ENCODE measurements around the gene CLIC6.

Gene CLIC6

DNA sequence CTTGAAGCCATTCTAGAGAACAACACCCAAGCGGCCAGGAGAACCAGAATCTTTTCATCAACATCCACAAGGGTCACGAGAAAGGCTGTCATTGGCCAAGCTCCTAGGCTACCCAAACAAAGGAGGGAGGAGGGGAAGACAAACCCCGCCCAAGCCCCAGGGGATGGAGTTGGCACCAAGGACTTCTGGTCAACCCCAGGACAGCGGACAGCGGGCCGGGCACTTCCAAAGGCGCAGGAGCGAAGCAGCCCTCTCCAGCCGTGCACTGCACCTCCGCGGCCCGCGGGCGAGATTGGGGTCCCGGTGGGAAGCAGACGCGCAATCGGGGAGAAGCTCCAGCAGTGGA, at the start of gene CLIC6:
TSS of gene CLIC6 (plus strand) at position 192 of the 346 bp plus-strand sequence. CDS start 395 bp downstream, outside the sequence.
- FAIRE-seq, result no peak

DNA sequence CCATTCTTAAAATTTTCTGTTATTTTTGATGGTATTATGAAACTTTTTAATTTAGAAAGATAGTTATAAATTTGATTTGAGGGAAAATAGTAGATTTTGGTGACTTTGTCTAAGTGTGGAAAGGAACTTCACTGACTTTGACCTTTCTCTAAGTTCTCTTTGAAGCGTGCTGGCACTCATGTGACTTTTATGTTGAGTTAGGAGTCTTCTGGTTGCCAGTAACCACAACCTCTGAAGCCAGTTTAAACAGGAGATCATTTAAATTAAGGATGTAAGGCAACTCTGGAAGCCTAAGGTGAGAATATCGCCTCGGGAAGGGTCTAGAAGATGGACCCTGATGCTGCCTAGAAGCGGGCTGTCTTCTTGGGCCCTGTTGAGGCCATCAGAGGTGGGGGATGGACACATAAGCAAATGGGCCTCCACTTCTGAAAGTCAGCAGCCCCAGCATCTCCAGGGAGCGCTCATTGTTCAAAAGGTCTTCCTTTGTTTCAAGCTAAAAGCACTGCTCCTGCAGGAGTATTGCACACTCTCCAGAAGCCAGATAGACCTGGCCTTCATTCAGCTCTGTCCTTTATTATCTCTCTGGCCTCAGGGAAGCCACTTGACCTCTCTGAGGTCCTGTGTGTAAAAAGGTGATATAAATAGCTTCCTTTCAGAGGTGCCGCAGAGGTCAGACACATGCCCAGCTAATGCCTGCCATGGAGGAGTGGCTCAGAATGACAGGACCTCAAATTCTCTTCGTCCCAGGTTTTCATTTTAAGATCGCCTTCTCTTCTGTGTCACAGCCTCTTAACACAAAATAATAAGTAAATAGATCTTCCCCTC, 48.7 kb upstream of the CLIC6 start:
- DNase-seq (ENCODE audit: low spot score) (no peak), FAIRE-seq (no peak)

More for the DNA sequence above, at the start of gene CLIC6:
- DNase-seq (ENCODE audit: low spot score), result no peak

DNA sequence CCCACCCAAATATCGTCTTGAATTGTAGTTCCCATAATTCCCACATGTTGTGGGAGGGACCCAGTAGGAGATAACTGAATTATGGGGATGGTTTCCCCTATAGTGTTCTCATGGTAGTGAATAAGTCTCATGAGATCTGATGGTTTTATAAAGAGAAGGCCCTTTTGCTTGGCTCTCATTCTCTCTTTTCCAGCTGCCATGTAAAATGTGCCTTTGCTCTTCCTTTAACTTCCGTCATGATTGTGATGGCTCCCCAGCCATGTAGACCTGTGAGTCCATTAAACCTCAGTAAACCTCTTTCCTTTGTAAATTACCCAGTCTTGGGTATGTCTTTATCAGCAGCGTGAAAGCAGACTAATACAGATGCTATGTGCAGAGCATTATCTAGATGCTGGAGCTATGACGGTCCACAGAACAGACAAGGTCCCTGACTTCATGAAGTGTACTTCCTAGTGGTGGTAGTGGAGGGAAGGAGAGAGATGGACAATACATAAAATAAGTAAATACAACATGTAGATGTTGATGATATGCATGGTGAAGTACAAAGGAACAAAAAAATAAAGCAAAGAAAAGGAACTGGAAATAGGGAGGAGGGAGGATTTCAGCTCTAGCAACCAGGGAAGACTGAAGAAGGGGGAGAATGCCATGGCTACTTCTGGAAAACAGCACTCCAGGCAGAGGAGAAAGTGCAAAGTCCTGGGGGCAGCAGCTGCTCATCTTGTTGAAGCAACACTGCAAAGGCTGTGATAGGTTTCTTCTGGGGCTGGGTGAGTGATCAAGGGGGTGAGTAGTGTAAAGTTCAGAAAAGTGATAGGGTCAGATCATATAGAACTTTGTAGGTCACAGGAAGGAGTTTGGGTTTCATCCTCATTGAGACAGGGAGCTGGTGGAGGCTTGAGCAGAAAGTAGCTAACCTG, 47.1 kb upstream of the CLIC6 start:
- DNase-seq (ENCODE audit: low spot score) (no peak), FAIRE-seq (no peak)

DNA sequence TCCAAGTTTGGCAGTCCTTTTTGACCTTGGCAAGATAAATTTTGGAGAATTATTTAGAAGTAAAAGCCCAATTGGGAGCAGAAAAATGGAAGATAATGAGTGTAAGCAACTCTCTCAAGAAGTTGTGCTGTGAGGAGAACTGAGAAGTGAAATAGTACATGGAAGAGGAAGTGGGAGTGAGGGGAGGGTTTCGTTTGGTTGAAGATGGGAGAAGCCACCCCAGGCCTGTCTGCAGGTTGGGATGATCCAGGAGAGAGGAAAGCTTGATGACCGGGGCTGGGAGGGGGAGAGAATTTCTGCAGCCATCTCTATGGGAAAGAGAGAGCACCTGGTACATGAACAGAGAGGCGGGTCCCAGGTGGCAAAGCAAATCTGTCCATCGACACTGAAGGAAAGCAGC, 45.3 kb upstream of the CLIC6 start:
- DNase-seq (ENCODE audit: low spot score) (no peak), FAIRE-seq (no peak)

DNA sequence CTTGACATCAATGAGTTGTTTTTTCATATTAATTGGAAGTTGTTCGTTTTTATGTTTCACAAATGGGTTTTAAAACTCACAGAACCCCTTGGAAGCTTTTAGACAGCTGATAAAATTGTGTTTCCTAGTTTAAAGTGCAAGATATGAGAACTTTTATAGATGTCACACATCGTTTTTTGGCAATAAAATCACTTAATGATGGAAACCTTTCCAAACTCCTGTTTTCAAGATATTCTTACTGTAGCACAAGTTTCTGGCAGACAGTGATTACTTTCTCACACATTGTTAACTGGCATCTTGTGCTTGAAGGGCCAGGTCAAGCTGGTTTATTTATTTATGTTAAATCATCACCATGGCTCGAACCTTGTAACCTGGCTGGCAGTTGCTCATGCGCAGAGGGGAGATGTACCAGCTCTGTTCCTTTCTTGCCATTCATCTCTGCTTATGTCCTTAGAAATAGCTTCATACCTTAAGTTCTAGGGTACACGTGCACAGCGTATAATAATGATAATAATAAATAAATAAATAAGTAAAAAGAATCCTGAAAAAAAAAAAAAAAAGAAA, 43.7 kb upstream of the CLIC6 start:
- DNase-seq (ENCODE audit: low spot score), result no peak
- FAIRE-seq, result no peak

DNA sequence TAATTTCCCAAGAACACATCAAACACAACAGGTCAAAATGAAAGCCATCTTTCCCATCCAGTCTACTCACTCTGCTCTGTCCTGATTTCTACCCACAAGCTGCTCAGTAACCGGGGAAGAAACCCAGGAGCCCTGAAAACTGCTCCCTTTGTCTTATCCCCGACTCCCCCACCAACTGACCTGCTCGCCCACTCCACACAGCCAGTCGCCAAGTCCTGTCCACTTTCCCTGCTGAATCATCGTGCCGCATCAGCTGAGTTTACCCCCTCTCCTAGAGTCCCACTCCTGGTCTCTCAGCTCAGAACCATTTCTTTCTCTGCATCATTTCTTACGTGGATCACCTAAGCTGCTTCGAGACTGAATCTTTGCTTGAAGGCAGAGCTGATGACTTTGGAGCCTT, 42.7 kb upstream of the CLIC6 start:
- no peak for FAIRE-seq
- no peak for DNase-seq (ENCODE audit: low spot score)

DNA sequence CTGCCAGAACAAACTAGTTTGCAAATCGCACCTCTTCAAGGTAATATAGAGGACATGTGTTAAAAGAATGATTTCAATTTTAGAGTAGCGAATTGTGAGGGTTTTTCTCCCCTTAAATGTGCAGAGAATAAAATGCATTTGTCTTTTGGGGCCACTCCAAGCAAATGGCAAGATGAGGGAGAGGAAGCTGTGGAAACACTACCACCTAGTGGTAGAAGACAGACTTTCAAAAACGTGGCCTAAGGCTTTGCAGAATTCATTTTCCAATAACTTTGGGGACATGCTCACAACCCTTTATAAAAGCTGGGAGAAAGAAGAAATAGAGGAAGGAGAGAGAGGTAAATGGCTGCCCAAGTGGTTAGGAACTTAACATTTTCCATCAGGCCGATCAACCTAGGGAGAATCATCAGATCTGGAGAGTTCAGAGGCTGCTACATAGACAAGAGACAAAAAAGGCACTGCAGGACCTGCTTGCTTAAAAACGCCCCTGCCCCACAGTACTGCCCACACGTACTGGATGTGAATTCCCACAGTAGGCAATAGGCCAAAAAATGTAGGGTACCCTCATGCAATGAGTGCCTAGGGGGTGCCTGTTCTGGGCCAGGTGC, 38.2 kb upstream of the CLIC6 start:
- no peak for FAIRE-seq
- DNase-seq (ENCODE audit: low spot score), result peak; percentile 50

DNA sequence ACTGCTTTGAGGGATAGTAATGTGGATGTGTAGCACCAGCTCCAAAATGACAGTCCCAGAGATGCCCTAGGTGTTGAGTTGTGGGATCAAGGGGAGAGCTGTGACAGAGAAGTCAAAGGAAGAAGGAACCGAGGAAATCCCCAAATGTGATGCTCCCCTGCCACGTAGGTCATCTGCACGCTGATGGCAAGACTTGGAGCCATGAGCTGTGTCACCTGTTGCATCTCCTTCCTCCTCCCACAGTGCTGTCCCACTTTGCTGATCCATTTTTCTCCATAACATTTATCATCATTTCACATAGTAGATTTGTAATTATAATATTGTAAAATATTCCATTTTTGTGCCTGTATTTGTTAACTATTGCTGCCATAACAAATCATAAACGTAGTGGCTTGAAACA, 36.3 kb upstream of the CLIC6 start:
- no peak for DNase-seq (ENCODE audit: low spot score)
- FAIRE-seq, result no peak

DNA sequence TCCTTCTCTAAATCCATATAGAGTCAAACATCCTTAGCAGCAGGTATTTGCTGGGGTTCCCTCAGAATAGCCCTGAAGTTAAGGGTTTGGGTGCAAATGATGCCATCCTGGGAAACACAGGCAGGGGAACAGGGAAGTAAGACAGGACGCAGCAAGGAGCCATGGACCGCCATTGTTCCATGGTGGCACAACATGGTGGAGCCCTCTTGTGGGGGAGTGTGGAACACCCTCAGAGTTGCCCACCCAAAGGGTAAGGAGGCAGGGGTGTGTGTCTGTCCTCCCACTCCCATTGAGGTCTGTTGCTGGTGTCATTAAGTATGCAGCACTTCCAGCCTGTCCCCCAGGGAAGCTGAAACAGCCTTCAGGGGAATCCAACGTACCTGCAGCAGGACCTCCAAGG, 33.5 kb upstream of the CLIC6 start:
- FAIRE-seq (no peak), DNase-seq (ENCODE audit: low spot score) (no peak)

DNA sequence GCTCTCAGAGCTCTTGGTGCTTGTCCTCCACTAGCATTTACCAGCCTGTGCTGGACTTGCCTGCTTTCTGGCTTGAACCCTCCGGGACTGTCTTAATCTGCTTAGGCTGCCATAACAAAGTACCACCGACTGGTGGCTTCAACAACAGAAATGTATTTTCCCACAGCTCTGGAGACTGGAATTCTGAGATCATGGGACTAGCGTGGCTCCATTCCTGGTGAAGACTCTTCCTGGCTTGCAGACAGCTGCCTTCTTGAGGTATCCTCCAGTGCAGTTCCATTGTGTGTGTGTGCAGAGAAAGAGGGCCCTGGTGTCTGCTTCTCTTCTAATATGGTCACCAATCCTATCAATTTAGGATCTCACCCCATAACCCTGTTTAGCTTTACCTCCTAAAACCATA, 31.8 kb upstream of the CLIC6 start:
- FAIRE-seq (no peak), DNase-seq (ENCODE audit: low spot score) (no peak)

DNA sequence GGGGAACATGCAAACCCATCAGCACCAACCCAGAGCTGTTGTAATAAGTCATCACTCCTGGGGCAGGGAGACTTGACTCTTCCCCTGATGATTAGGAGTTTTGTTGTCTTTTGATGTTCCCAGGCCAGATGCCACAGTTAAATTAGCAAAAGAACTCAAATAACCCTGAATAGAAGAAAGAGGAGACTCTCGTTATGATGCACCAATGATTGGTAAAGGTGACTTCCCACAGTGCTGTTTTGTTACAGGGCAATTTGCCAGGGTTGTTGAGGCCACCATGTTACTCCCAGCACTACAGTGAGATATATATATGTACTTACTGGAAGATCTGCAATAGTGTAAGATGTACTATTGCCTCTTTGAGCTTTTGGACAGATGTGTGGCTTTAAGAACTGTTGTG, 29.5 kb upstream of the CLIC6 start:
- DNase-seq (ENCODE audit: low spot score) (no peak), FAIRE-seq (no peak)

DNA sequence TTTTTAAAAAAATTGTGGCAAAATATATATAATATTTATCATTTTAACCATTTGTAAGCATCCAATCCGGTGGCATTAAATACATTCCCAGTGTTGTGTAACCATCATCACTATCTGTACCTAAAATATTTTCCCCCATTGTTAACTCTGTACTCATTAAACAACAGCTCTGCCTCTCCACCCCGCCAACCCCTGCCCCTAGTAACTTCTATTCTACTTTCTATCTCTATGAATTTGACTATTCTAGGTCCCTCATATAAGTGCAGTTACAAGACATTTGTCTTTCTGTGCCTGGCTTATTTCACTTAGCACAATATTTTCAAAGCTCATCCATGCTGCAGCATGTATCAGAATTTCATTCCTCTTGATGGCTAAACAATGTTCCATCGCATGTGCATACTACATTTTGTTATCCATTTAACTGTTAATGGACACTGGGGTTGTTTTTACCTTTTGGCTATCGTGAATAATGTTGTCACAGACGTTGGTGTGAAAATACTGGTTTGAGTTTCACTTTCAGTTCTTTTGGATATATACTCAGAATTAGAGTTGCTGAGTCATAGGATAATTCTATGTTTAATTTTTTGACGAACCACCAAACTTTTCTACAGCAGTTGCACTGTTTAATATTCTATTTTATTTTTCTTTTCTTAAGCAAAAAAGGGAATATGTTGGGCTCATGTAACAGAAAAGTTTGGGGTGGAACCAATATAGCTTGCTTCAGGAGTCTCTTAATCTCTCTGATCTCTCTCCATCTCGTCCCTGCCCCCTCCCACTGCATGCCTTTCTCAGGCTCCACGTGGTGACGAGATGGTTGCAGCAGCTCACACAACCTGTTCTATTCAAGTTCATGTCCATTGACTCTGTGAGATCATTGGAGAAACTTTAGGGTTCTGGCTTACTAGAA, 28.7 kb upstream of the CLIC6 start:
- peak; percentile 14 for DNase-seq (ENCODE audit: low spot score)
- FAIRE-seq, result no peak

DNA sequence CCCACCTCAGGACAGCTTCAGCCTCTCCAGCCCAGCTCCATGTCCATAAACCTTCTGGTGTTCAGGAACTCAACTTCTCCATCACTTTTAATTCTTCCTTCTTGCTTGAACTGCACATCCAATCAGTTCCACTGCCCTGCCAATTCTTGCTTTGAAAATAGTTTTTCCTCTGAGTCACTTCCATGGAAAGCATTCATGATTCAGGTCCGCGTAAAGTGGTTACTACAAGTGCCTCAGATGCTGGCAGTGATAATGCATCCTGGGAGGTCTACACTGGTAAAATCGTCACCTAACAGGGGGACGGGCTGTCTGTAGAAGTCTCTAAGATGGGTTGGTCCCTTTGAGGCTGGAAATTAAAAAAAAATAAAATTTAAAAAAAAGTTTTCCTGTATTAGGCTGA, 27.9 kb upstream of the CLIC6 start:
- DNase-seq (ENCODE audit: low spot score) (peak; percentile 61), FAIRE-seq (no peak)

DNA sequence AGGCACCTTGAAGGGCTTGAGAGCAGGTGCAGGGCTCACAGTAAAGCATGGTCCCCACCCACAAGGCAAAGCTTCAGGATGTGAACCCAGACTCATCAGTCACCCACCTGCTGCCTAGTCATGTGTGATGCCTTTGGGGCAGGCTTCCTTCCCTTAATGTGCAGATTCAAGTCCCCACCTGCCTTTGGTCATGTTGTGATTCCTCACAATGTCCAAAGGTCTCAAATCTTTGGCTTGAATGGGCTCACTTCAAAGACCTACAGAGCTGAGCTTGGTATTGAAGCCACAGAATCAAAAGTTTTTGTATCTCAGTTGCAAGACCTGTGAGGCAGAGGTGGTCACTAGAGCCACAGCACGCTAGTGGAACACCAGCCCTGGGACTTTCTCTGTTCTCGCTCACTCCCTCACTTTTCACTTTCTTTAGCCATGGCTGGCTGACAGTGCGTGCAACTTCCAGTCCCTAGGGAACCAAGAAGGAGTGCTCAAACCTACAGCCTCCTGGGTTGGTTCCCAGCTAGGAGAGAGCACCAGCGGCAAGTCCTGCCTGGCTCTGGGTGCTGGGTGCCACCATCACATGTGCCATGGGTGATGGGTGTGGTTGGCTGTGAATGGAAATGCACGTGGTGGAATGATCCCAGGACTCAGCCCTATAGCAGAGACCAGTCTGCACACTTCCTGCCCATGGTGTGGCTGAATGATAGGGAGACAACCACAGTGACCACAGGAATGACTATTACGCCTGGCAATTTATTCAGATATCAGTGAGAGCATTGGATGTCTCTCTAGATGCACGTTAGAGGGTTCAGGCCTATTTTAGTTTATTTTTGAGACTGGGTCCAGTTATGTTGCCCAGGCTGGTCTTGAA, 26.4 kb upstream of the CLIC6 start:
- peak; percentile 61 for DNase-seq (ENCODE audit: low spot score)
- FAIRE-seq, result no peak

DNA sequence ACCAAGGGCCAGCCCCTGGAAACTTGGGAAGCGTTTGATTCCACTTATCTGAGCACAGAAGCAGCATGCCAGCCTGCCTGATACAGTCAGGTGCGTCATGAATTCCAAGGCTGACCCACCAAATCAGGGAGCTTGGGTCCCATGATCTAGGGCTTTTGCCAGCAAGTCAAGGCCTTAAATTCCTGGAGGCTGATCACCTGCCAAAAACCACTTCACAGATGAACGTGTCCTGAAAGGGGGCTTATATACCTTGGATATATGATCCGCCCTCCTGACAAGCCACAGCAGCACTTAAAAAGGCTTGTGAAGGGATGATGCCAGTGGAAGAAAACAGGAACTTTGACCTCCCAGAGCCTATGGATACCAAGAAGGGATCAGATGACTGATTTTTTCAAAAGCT, 24.0 kb upstream of the CLIC6 start:
- no peak for DNase-seq (ENCODE audit: low spot score)

DNA sequence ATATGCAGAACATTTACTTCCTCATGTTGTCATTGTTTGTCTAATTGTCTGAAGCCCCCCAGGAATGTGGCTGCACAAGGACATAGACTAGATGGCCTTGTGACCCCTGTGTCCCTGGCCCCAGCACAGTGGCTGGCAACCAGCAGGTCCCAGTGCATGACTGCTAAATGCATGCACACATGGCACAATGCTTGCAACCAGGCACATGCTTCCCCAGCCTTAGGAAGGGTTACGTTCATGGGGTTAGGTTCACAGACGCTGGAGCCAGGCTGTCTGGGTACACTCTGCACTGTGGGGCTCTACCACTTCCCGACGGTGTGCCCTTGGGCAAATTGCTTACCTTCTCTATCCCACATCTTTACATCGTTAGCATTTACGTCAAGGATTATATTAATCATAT, 21.2 kb upstream of the CLIC6 start:
- DNase-seq (ENCODE audit: low spot score) (no peak), FAIRE-seq (no peak)

More for the DNA sequence above, 24.0 kb upstream of the CLIC6 start:
- no peak for FAIRE-seq

DNA sequence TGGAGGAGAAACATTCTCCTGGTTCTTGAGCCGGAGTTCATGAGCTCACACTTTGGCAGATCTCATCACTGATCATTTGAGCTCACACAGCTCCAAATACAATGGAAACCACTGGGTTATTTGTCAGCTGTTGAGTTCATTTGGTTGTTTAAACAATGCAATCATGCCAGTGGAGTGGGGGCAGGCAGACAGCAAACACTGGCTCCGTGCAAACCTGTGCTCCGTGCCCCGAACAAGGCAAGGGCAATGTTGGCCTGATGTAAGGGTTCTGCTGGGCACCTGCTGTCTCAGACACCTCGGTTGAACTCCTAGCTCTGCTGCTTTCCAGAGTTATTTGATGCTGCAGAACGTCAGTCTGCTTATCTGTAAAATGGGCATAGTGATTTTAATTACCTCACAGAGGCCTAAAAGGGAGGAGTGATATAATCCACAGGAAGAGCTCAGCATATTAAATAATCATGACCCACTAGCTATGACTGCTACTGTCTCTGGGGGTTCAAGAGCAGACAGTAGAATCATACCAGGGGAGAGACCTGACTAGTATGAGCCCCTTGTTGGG, 20.0 kb upstream of the CLIC6 start:
- DNase-seq (ENCODE audit: low spot score), result no peak
- no peak for FAIRE-seq

DNA sequence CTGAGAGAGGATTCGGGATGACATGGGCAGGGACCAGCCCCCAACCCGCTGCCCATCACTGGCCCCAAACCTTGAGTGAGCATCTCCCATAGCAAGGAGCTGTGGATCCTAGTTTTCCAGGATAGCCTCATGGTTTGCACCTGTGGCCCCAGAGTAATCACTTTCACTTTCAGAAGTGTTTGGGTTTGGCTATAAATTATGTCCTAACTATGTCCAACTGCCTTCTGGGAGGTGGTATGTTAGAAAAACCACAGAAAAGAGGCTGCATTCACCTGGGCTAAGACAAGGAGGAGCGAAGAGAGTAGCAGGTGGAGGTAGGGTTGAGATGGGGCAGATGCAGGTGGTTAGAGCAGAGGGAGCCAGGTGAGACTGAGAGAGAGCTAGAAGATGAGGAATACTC, 19.4 kb upstream of the CLIC6 start:
- no peak for DNase-seq (ENCODE audit: low spot score)
- no peak for FAIRE-seq

DNA sequence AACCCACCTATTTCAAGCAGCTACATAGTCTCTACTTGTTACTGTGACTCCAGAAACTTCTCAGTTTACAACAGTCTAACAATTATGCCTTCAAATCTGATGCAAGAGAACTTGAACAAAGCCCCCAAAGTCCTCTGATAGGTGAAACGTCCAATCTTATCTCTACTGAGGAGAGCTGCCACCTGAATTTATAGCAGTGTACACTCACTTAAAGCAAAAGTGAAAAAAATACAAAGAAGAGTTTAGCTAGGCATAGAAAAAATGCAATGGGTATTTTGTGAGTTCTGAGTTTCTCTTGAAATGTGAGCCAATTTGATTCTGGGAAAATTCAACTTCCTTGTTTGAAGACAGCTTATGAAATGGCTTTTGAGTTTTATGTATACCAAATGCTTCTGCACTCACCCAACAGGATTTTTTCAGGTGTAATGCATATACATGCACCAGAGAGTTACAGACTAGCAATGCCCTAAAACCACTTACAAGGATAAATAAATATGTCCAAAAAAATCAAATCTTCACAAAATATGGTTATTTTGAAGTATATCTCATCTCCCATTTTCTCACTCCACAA, 17.8 kb upstream of the CLIC6 start:
- DNase-seq (ENCODE audit: low spot score) (no peak), FAIRE-seq (no peak)

Measured in urothelium cell line (cell line).